Measurements from ENCODE around the gene MOSMO. TPM values are rescaled to one million over a fixed set of nuclear protein-coding genes. Genes with fewer than 3 reads are reported as not detected.
"Not testable (repeated sequence)": the region's sequence is repeated elsewhere in the genome, so short reads cannot be mapped to it uniquely, and the experiment has no call there.

The MOSMO gene
- total and polyA plus RNA-seq, 12 donors, result 11.7 to 49.0 (median 20.5) TPM

- Histone ChIP-seq H3K4me3 (no peak overlapping the region), H3K27me3 (no peaks in the 10 kb centered on the region), H3K4me1 (replicated peaks in 1 of 2) (no peaks in the 10 kb centered on the region), H3K27ac (no peak overlapping the region), H3K9me3 (replicated peaks in 1 of 3) (no peaks in the 10 kb centered on the region), H3K36me3 (replicated peaks in 1 of 2) (no peaks in the 10 kb centered on the region)
- 87 to 93% (median 90%) methylated on average over 6 of the region's 6 CpGs for whole genome bisulfite sequencing, 4 donors
- TF ChIP-seq CTCF (IDR thresholded peaks at IDR 0.05), result no peak
- no peak for DNase-seq
- intact Hi-C loops (cut with DNase I), result no loop called here
Observed at GRCh38 chr16:22124583-22125284, 116.8 kb downstream of the MOSMO start.

GRCh38 chr16:22126037-22126558, 118.2 kb downstream of the MOSMO start:
- TF ChIP-seq CTCF (IDR thresholded peaks at IDR 0.05) (no peak), POLR2A (IDR thresholded peaks at IDR 0.05) (no peak)

GRCh38 chr16:22128537-22128936, 120.6 kb downstream of the MOSMO start:
- WGBS, 4 donors, result 79 to 96% (median 93%) methylated on average over 1 of the region's 1 CpG
- not testable (repeated sequence) for H3K4me3 ChIP-seq, DNase-seq

More at GRCh38 chr16:22126037-22126558, 118.2 kb downstream of the MOSMO start:
- Histone ChIP-seq H3K9me3 (replicated peaks in 1 of 3) (no peaks in the 10 kb centered on the region), H3K4me1 (replicated peaks in 1 of 2) (no peaks in the 10 kb centered on the region), H3K36me3 (replicated peaks in 1 of 2) (no peaks in the 10 kb centered on the region), H3K27me3 (no peaks in the 10 kb centered on the region), H3K4me3 (no peak overlapping the region), H3K27ac (no peak overlapping the region)
- intact Hi-C loops (cut with DNase I), result no loop called here
- no peak for DNase-seq
- WGBS, 4 donors, result 76 to 85% (median 84%) methylated on average over 15 of the region's 15 CpGs

GRCh38 chr16:22130528-22130927, 122.6 kb downstream of the MOSMO start:
- no peak for DNase-seq
- Histone ChIP-seq H3K4me1 (replicated peaks in 1 of 2) (no peaks in the 10 kb centered on the region), H3K9me3 (replicated peaks in 1 of 3) (no peaks in the 10 kb centered on the region), H3K27me3 (no peaks in the 10 kb centered on the region), H3K4me3 (no peak overlapping the region), H3K27ac (no peak overlapping the region), H3K36me3 (replicated peaks in 1 of 2) (no peaks in the 10 kb centered on the region)
- intact Hi-C loops (cut with DNase I), result no loop called here
- TF ChIP-seq CTCF (IDR thresholded peaks at IDR 0.05) (no peak), POLR2A (IDR thresholded peaks at IDR 0.05) (no peak)

More at GRCh38 chr16:22128537-22128936, 120.6 kb downstream of the MOSMO start:
- H3K9me3 ChIP-seq (replicated peaks in 1 of 3); H3K27me3 ChIP-seq; intact Hi-C loops (cut with DNase I); H3K27ac ChIP-seq; H3K36me3 ChIP-seq (replicated peaks in 1 of 2); H3K4me1 ChIP-seq (replicated peaks in 1 of 2): not testable (repeated sequence)

GRCh38 chr16:22132801-22133200, 124.9 kb downstream of the MOSMO start:
- no peak for TF ChIP-seq POLR2A (IDR thresholded peaks at IDR 0.05)
- no peak for TF ChIP-seq CTCF (IDR thresholded peaks at IDR 0.05)
- intact Hi-C loops (cut with DNase I), result no loop called here
- Histone ChIP-seq H3K36me3 (replicated peaks in 1 of 2) (no peaks in the 10 kb centered on the region), H3K9me3 (replicated peaks in 1 of 3) (no peaks in the 10 kb centered on the region), H3K27ac (no peak overlapping the region), H3K27me3 (no peaks in the 10 kb centered on the region), H3K4me3 (no peak overlapping the region), H3K4me1 (replicated peaks in 1 of 2) (no peaks in the 10 kb centered on the region)
- 85 to 92% (median 85%) methylated on average over 10 of the region's 10 CpGs for WGBS, 4 donors
- DNase-seq, result no peak

Data from adrenal gland (tissue), 12 donors.